A549 (cell line): Measurements from ENCODE around the gene SMIM17.

ENCODE experiments used
- CBX2 ChIP-seq: fragments of 200-600 bp; sonication (generic); IDR thresholded peaks from 2 replicates; pipeline ENCODE4 v1.6.1; 2016; ENCODE audit warnings: low read depth, mild to moderate bottlenecking, borderline replicate concordance
- CTCF ChIP-seq: fragments of >200 bp; sonication (Bioruptor Twin); formaldehyde crosslinking; IDR thresholded peaks from 3 replicates; pipeline ENCODE4 v1.5.1; 2016
- EP300 ChIP-seq, 2 experiments: fragments of >200 bp; sonication (Bioruptor Twin); formaldehyde crosslinking; IDR thresholded peaks; 2 replicates in 1 of 2; 3 replicates in 1 of 2; pipeline ENCODE4 v1.6.1; 2016 to 2017
- HMGXB4 ChIP-seq: fragments of 250-450 bp; sonication (Bioruptor Pico); IDR thresholded peaks from 2 replicates; pipeline ENCODE4 v1.5.0; 2021; ENCODE audit warnings: mild to moderate bottlenecking, moderate library complexity, borderline replicate concordance
- JUNB ChIP-seq: fragments of >200 bp; sonication (Bioruptor Twin); formaldehyde crosslinking; IDR thresholded peaks from 2 replicates; pipeline ENCODE4 v1.6.1; 2016
- MAZ ChIP-seq: fragments of 150-350 bp; IDR thresholded peaks from 2 replicates; pipeline ENCODE4 v1.6.1; 2014; ENCODE audit warnings: antibody characterized with exemption, low read depth, low read length, borderline replicate concordance
- PHF8 ChIP-seq: fragments of 200-600 bp; sonication (generic); IDR thresholded peaks from 2 replicates; pipeline ENCODE4 v1.6.1; 2016; ENCODE audit warnings: low read depth, mild to moderate bottlenecking, antibody characterized with exemption, moderate library complexity, borderline replicate concordance
- POLR2A ChIP-seq: IDR thresholded peaks from 2 replicates; pipeline ENCODE4 v1.6.1; 2012; ENCODE audit warnings: mild to moderate bottlenecking, low read length
- REST ChIP-seq: fragments of 200-600 bp; sonication (generic); IDR thresholded peaks from 2 replicates; pipeline ENCODE4 v1.6.1; 2016; ENCODE audit warnings: antibody characterized with exemption, mild to moderate bottlenecking, moderate library complexity
- RNF2 ChIP-seq: fragments of 200-600 bp; sonication (generic); IDR thresholded peaks from 2 replicates; pipeline ENCODE4 v1.6.1; 2016; ENCODE audit warnings: low read depth, mild to moderate bottlenecking, antibody characterized with exemption, moderate library complexity, borderline replicate concordance
- USF2 ChIP-seq: fragments of 450-650 bp; IDR thresholded peaks from 2 replicates; pipeline ENCODE4 v1.6.1; 2014; ENCODE audit warnings: antibody characterized with exemption

GRCh38 chr19:56601375-56601774 is 41.6 kb upstream of the SMIM17 start:
- no peak for TF ChIP-seq CTCF
- no peak for TF ChIP-seq USF2
- no peak for TF ChIP-seq CBX2
- TF ChIP-seq POLR2A, result no peak
- no peak for TF ChIP-seq MAZ
- no peak for TF ChIP-seq RNF2
- no peak for TF ChIP-seq REST
- TF ChIP-seq EP300 (IDR thresholded peaks at IDR 0.05), result no peak
- TF ChIP-seq JUNB, result no peak
- no peak for TF ChIP-seq HMGXB4 (CRISPR knock-in tag)
- TF ChIP-seq PHF8, result no peak
